Activated CD4-positive, alpha-beta T cell treated with anti-CD3 and anti-CD28 coated beads, Interleukin-2, amount 50 U/mL, for 1 hour (primary cell): ENCODE measurements around the gene CD38.
A peak's percentile ranks its signal among the peaks of the same experiment; 100 is the strongest.
"Not testable (repeated sequence)": the region's sequence is repeated elsewhere in the genome, so short reads cannot be mapped to it uniquely, and the experiment has no call there.

Source experiments
- DNase-seq: peaks from one replicate; pipeline ENCODE4 v3.0.0-alpha.2; 2020

The CD38 gene

DNA sequence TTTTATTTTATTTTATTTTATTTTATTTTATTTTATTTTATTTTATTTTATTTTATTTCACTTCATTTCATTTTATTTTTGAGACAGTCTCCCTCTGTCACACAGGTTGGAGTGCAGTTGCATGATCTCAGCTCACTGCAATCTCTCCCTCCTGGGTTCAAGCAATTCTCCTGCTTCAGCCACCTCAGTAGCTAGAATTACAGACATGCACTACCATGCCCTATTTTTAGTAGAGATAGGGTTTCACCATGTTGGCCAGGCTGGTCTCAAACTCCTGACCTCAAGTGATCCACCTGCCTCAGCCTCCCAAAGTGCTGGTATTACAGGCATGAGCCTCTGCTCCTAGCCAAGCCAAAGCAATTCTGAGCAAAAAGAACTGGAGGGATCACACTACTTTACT, 24.4 kb downstream of the CD38 start:
- DNase-seq: not testable (repeated sequence)

DNA sequence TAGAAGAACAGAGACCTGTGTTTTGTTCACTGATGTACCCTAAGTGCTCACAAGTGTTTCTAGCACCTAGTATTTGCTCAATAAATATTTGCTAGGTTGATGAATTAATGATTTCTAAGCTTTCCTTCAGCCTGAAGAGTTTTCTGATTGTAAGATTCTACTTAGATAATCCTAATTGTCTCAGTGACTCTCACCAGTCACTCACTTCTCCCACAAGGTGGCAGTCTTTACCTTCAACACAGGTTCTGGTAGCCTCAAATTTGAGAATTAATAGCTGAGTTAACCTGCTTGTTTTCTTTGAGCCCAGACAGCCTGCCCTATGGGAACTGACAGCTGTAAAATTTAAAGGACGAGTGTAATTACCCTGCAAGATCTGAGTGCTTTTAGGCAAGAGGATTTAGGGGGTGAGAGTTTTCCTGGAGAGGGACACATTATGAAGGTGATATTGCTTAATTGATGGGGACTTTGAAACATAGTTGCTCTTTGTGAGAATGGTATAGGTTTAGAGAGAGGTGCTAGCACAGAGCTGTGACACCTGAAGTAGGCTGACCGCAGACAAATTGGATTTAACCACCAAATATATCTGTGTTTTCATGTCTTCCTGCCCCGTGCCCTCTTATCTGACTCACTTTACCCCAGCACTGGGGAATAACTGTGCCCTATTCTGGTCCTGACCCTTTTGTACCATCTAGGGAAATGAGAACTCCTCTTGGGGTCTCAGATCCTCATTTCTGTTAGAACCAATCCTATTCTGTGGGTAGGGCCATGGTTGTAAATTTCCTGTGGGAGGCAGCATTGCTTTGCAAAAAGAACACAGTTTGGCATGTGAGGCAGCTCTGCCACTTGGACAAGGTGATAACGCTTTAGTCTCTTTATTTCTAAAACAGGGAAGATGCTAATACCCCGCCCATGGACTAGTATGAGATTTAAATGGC, 27.7 kb downstream of the CD38 start:
- DNase-seq: peak; percentile 21

DNA sequence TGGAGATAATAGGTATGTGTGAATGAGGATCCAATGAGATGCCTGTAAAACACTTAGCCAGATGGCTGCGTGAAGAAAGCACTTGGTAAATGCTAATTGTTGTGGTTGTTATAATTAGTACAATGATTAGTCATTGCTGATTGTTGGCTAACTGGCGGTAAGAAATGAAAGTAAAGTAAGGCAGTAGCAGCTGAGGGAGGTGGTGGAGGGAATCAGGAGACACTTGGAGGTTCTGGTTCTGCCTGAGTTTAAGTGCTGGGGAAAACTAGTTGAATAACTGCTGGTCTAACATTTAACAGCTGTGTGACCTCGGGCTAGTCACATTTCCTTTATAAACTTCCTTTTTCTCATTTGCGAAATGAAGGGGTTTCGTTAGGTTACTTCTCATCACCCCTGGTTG, 30.9 kb downstream of the CD38 start:
- DNase-seq: no peak

DNA sequence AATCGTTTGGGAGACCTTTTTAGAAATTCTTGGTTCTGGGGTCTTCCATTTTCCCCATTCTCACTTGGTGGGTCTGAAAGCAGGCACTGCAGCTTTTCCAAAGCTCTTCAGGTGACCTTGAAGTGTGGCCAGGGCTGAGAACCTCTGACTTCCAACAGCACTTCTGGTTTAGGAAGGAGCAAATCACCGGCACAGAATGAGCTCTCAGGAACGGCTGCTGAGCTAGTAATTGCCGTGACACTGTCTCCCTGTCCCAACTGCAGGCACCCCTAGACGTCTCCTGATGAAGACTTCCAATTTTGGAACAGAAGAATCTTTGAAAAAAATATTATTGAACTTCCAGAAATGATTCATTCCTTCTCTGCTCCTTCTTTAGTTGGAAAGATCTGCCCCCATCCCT, 31.3 kb downstream of the CD38 start:
- DNase-seq: no peak

DNA sequence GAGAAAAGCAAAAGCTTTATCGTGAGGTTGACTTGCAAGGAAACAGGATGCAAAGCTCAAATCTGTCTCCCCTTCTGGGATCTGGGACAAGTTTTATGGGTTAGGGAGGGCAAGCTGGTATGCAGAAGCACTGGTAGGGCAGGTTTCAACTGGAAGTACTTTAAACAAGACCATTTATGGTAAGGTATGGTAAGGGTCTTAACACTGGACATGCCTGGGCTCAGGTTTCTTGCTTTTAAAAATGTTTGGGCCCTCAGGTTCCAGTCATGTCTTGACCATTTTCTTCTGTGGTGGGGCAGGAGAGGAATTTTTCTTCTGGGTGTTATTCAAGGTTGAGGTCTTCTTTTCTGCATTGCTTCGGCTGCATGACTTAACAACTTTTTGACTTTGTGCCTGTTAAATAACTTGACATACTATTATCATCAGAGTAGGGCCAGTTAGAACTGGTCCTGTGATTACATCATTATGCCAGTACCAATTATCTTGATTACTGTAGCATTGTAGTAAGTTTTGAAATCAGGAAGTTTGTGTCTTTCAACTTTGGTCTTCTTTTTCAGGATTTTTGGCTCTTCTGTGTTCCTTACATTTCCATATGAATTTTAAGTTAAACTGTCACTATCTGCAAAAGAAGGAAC, 33.7 kb downstream of the CD38 start:
- DNase-seq: no peak

DNA sequence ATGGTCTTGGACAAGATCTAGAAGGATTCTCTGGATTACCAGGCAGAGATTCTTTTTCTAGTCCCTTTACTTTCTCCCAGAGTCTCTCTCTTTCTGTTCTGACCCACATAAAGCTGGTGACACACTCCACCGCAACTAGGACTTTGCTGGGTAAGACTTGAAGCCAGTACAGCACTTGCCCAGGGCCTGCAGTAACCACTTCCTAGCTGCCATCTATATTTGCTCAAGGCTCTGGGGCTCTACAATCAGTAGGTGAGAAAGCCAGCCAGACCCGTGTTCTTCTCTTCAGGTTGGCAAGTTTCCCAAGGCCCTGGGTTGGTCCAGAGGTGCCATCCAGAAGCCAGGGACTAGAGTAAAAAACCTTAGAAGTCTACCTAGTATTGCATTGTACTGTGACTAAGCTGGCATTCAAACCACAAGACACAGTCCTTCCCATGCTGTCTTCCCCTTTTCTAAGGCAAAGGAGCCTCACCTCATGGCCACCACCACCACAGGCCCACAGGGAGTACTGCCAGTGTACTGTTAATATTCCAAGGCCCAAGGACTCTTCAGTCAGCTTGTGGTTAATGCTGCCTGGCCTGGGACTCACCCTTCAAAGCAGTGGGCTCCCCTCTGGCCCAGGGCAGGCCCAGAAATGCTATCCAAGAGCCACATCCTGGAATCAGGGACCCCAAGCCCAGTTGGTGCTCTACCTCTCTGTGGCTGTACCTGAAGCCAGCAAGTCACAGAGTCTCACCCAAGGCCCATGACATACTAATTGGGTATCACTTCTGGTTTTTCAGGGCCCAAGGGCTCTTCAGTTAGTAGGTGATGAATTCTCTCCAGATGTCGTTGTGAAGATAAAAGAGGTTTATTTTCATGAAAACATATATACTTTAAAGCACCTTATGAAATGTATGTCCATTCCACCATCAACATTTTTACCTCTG, 54.7 kb downstream of the CD38 start:
- DNase-seq: no peak

DNA sequence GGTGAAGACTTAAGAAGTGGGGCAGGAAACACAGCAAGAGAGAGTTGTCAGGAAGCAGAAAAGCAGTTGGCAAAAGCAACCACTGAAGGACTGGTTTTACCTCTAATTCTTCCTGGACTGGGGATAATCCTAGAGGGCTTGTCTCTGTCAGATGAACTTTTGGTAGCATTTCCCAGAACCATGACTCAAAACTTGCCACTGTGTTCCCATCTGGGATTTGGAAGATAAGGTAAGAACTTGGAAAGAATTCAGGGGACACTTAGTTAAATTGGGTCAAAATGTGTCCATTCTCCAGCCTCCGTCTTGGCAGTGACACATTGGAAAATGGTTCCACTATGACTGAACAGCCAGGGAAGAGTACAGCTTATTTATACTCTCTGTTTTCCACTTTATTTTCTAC, 55.7 kb downstream of the CD38 start:
- no peak for DNase-seq

DNA sequence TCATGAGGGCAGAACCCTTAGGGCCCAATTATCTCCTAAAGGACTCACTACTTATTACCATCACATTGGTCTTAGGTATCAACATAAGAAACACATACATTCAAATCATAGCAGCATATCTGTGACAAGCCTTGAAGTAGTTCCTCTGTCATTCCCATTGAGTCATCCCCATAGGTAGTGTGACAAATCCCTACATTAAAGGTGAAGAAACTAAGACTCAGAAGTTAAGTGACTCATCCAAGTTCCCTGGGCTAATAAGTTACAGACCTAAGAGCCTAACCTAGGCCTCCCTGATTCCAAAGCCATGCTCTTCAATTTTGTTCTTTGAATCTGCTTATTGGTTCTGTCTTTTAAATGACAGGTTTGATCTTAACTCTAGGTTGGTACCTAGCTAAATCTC, 58.2 kb downstream of the CD38 start:
- DNase-seq: no peak

- no peak for DNase-seq
Measured at GRCh38 chr4:15837591-15837990, 59.5 kb downstream of the CD38 start.

- DNase-seq: not testable (repeated sequence)
Measured at GRCh38 chr4:15841194-15841730, 63.1 kb downstream of the CD38 start.

DNA sequence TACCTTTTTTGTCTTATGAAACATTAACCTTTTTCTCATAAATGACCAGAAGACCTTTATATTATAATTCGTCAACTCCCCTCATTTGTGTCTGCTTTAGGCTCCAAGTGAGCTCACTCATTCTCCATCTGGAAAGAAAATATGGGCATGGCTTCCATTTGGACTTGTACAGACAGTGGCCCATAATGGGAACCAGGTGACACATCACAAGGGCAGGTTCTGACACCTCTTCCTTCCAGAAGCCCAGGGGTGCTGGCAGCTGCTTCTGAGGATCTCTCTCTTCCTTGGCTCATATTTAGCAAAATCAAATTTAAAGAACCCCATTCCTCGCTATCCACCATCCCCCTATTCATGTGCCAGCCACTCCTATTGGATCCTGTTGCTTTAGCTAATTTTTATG, 69.6 kb downstream of the CD38 start:
- DNase-seq: no peak

GRCh38 chr4:15848191-15848842, 70.2 kb downstream of the CD38 start:
- no peak for DNase-seq

GRCh38 chr4:15851969-15852368, 73.8 kb downstream of the CD38 start:
- no peak for DNase-seq

GRCh38 chr4:15852524-15852923, 74.4 kb downstream of the CD38 start:
- DNase-seq: no peak

DNA sequence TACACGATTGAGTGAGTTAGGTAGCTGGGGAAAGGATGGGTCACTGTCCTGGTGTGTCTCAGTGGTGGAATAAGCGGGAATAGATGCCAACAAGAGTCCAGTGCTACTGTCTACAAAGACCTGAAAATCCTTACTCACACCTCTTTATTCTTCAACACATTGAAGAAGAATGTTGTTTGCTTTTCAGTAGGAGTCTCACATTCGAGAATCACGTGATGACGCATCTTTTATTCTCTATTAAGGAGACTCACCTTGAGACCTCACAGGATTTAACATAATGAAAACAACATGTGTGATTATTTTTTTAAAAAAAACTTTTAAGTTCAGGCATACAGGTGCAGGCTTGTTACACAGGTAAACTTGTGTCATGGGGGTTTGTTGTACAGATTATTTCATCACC, 75.2 kb downstream of the CD38 start:
- no peak for DNase-seq

DNA sequence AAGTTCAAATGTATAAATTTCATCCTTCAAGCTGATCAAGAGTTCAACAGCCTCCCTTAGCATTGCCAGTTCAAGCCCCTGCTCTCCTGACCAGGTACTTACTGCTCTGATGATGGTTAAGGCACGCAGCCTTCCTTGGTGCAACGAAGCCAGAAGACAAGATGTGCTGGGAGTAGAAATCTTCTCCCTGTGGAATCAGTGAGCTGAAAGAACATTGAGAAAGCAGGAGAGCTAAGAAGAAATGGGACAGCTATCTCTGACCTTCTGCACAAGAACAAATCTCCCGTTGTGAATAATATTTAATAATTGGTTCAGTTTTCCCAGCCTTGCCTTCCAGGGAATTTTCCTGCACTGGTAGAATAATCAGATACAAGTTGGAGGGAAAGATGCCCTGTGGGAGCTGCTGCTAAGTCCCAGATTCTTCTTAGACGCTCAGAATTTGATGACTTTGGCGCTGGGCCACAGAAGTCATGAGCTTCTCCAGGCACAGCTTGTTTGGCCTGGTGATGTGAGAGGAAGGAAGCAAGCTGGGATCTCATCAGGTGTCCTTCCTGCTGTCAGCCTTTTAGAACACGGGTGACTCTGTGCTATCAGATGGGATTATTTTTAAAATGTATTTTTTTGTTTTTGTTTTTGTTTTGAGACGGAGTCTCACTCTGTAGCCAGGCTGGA, 77.8 kb downstream of the CD38 start:
- DNase-seq: no peak

DNA sequence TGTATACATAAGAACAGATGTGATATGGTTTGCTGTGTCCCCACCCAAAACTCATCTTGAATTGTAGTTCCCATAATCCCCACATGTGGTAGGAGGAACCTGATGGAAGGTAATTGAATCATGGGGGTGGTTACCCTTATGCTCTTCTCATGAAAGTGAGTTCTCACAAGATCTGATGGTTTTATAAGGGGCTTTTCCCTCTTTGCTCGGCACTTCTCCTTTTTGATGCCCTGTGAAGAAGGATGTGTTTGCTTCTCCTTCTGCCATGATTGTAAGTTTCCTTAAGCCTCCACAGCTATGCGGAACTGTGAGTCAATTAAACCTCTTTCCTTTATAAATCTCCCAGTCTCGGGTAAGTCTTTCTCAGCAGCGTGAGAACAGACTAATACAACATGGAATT, 83.1 kb downstream of the CD38 start:
- DNase-seq: not testable (repeated sequence)

GRCh38 chr4:15864651-15865566, 86.8 kb downstream of the CD38 start:
- DNase-seq: no peak

DNA sequence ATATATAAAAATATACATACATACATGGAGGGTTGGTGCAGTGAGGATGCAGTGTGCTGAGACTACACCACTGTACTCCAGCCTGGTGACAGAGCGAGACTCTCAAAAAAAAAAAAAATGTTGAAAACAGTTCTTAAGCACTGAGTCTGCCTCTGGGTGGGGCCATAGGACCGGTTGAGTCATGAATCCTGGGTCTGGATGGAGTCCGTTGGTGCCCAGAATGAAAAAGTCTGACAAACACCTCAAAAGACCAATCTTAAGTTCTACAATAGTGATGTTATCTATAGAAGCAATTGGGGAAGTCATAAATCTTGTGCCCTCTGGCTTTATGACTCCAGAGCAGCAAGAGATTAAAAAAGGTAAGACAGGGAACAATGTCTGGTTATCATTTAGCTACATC, 90.0 kb downstream of the CD38 start:
- DNase-seq: no peak

DNA sequence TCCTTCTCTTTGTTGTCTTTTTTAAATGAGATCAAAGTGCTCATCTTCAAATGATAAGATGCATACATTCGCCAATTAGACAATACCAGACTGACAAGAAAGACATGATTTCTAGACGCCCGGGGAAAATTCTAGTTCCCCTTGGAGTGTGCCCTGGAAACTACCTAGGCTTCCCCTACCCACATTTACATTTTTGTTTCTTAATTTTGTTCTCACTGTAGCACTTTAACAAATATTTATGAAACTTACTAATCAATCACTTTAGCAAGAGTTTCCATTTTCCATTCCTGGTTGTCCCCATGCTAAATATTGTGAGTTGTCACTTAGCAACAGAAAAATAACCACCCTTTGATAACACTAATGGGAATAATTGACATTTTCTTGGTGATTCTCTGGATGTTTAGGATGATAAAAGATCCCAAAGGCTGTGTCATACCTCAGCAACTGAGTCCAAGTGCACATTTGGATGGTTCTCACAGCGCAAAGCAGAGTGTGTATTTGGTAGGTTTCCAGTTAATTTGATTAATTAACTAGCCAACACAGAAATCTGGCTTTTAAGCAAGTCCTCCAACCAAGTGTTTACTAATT, 90.8 kb downstream of the CD38 start:
- DNase-seq: no peak
